HUDEP-2 (cell line): ENCODE data around the gene ZDHHC11B.
"Not testable (repeated sequence)": the region's sequence is repeated elsewhere in the genome, so short reads cannot be mapped to it uniquely, and the experiment has no call there.

Experiments
- DNase-seq, 76 experiments: peaks; one replicate each; lab custom pipeline; 2025; ENCODE audit not compliant: unreplicated experiment in 76 of 76; lab: John Stamatoyannopoulos, UW

Gene ZDHHC11B

GRCh38 chr5:787224-787856 is 2.8 kb upstream of the ZDHHC11B start:
- DNase-seq: not testable (repeated sequence)

DNA sequence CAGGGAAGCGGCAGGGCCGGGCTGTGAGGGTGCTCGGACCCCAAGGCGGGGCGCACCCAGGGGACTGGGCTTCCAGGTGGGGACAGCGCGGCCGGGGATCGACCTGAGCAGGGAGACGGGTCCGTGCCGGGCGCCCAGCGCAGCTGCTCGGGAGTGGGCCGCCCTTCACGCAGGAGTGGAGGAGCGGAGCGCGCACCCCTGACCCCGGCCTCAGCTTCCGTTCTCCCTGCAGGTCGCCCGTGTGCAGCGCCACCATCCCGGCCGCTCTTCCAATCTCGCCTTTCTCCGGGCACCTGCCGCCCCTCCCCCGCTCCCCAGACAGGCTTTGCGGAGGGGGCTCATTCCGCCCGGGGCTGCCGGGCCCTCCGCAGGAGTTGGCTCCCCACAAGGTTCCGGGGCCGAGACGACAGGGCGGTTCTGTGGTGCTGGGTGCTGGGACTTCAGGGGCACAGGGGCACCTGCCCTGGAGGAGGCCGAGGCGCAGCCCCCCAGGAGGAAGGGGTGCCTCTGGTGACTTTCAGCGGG is 714 bp upstream of the ZDHHC11B start:
- DNase-seq: not testable (repeated sequence)

- not testable (repeated sequence) for DNase-seq
Observed at GRCh38 chr5:783881-784427, 575 bp downstream of the ZDHHC11B start.

GRCh38 chr5:783049-783802 is 1.3 kb downstream of the ZDHHC11B start:
- DNase-seq: not testable (repeated sequence)

DNA sequence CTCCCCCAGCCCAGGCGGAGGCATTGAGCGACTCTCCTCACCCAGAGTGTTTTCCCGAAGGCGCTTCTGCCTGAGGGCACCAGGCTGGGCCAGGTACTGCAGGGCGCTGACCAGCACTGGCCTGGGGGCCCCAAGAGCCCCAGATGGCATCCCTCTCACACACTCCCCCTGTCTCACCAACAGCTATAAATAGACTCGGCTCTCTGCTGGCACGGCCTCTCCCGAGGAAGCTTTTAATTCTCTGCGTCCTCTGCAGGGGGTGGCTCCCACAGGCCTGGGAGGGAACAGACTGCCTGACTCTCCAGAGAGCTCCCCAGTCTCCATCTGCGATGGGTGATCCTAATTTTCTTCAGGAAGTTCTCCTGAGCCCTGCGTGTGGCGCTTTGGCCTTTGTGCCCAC is 2.2 kb downstream of the ZDHHC11B start:
- DNase-seq: not testable (repeated sequence)

GRCh38 chr5:780571-780970 is 4.0 kb downstream of the ZDHHC11B start:
- DNase-seq: not testable (repeated sequence)

- not testable (repeated sequence) for DNase-seq
Observed at GRCh38 chr5:778967-779366, 5.6 kb downstream of the ZDHHC11B start.

DNA sequence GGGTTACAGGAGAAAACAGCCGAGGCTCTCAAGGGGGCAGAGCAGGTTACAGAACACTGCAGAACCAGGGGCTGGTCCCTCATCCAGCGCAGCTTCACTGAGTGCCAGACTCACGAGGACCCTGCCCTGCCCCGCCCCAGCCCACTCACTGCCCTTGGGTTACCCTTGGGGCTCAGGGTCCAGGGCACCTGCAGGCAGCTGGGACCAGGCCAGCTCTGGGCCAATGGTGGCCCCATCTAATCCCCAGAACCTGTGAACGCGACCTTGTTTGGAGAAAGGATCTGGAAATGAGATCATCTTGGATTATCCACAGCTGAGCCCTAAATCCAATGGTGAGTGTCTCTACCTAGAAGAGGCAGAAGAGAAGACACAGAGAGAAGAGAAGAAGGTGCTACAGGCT is 6.1 kb downstream of the ZDHHC11B start:
- not testable (repeated sequence) for DNase-seq

DNA sequence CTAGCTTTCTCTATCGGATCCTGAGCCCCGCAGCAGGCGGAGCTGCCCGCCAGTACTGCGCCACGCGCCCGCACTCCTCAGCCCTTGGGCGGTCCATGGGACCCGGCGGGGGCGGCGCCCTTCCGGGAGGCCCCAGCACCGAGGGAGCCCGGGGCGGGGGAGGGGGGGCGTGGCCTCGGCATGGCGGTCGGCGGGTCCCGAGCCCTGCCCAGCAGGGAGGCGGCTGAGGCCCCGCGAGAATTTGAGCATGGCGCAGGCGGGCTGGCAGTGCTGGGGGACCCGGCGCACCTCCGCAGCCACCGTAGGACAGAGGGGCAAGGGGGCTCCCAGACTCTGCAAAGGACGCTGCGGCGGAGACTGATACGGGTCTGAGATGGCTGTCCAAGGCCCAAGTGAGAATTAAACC is 6.8 kb downstream of the ZDHHC11B start:
- no peak for DNase-seq

DNA sequence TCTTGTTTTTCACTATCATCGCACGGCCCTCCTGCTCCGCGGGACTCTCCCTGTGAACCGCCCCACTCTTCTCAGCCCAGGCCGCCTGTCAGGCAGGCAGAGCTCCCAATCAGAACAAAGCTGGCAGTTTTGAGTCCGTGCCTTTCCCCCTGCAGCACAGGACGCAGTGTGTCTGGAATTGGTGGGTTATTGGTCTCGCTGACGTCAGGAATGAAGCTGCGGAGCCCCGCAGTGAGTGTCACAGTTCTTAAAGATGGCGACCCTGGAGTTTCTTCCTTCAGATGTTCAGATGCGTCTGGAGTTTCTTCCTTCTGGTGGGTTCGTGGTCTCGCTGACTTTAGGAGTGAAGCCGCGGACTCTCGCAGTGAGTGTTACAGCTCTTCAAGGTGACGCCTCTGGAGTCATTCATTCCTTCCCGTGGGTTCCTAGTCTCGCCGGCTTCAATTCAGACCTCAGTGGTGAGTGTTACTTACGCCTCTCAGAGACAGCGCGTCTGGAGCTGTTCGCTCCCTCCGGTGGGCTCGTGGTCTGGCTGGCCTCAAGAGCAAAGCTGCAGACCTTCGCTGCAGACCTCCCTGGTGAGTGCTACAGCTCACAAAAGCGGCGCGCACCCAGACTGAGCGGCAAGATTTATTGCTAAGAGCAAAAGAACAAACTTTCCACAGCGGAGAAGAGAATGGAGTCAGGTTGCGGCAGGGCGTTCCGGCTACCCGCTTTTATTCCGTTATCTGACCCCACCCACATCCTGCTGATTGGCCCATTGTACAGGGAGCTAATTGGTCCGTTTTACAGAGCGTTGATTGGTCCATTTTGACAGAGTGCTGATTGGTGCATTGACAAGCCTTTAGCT is 7.4 kb downstream of the ZDHHC11B start:
- no peak for DNase-seq

GRCh38 chr5:775961-776861 is 8.3 kb downstream of the ZDHHC11B start:
- DNase-seq: no peak

GRCh38 chr5:775595-775960 is 9.0 kb downstream of the ZDHHC11B start:
- not testable (repeated sequence) for DNase-seq

DNA sequence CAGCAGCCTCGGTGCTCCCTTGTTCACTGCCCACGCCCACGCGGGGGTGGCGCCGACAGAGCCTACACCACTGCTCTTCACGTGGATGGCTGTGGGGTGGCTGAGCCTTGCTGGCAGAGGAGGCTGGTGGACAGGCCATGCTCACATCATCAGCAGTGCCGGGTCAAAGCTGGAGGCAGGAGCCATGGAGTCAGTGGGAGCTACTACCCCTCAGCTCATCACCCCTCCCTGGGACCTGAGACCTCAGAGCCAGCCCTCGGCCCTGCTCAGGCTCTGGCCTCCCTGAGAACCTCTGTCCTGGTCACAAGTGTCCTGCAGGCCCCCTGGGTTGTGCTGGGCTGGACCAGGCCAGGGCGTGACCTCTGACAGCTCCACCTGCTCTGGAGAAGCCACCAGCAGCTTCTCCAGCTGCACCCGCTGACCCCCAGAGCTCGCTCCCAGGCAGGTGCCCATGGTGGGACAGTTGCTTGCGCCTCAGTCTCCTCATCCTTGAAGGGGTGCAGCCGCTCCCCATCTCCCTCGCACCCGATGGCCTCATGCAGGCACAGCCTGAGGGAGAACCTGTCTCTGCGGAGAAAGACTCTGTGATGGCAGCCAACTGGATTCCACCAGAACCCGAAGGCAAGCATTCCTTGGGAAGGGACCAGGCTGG is 9.5 kb downstream of the ZDHHC11B start:
- DNase-seq: not testable (repeated sequence)

- DNase-seq: not testable (repeated sequence)
Observed at GRCh38 chr5:774304-774703, 10.2 kb downstream of the ZDHHC11B start.

- no peak for DNase-seq
Observed at GRCh38 chr5:773517-774264, 10.8 kb downstream of the ZDHHC11B start.

GRCh38 chr5:772931-773330 is 11.6 kb downstream of the ZDHHC11B start:
- not testable (repeated sequence) for DNase-seq

GRCh38 chr5:772547-772890 is 12.0 kb downstream of the ZDHHC11B start:
- not testable (repeated sequence) for DNase-seq

GRCh38 chr5:771841-772546 is 12.5 kb downstream of the ZDHHC11B start:
- not testable (repeated sequence) for DNase-seq
